T-cell (primary cell): ENCODE results near the gene PLA2G2D. TPM values are rescaled to one million over a fixed set of nuclear protein-coding genes. Genes with fewer than 3 reads are reported as not detected.

Experiments
- ATAC-seq, 4 experiments: fragments of 200-7000 bp in 3 of 4; fragments of 150-1000 bp in 1 of 4; cut with Tn5 transposase; replicated peaks in 1 of 4; 1 replicate in 3 of 4; 2 replicates in 1 of 4; pipeline ENCODE4 v1.10.0; 2021; ENCODE audit warnings: moderate library complexity in 3 of 4, mild to moderate bottlenecking in 2 of 4, moderate number of reproducible peaks in 1 of 4
- CTCF ChIA-PET, 2 donors: fragments of 300-600 bp; sonication (Branson Sonifier 250); formaldehyde crosslinking; loops; one replicate each; lab custom pipeline; 2022; ENCODE audit warnings: antibody characterized with exemption in 2 of 2; lab: Charles Lee
- POLR2A ChIA-PET, 2 donors: fragments of 300-600 bp; sonication (Branson Sonifier 250); formaldehyde crosslinking; loops; one replicate each; lab custom pipeline; 2022; ENCODE audit warnings: antibody characterized with exemption in 2 of 2; lab: Charles Lee
- DNase-seq, 35 experiments: peaks; one replicate each; pipeline versions ENCODE4 v3.0.0 to v3.0.0-alpha.2; 2013 to 2023
- H3K27ac ChIP-seq: one replicate; pipeline ENCODE4 v1.5.1; 2013; ENCODE audit warnings: low read length
- H3K27me3 ChIP-seq, 2 experiments: replicated peaks in 1 of 2; 1 replicate in 1 of 2; 2 replicates in 1 of 2; pipeline versions ENCODE4 v1.6.1 to v1.7.0; 2013; ENCODE audit warnings: low read length in 1 of 2, mixed read lengths in 1 of 2; ENCODE audit not compliant: control insufficient read depth in 2 of 2, insufficient read depth in 2 of 2; ENCODE audit errors: extremely low read depth in 1 of 2
- H3K36me3 ChIP-seq, 2 donors: 1 replicate in 1 of 2; 2 replicates in 1 of 2; pipeline versions ENCODE4 v1.6.1 to v1.7.0; 2013; ENCODE audit warnings: low read length in 1 of 2; ENCODE audit not compliant: control insufficient read depth in 2 of 2, insufficient read depth in 1 of 2; ENCODE audit errors: extremely low read depth in 1 of 2
- H3K4me1 ChIP-seq, 2 experiments: 1 replicate in 1 of 2; 2 replicates in 1 of 2; pipeline versions ENCODE4 v1.6.1 to v1.7.0; 2013; ENCODE audit warnings: low read length in 2 of 2, mixed read lengths in 1 of 2; ENCODE audit not compliant: insufficient read depth in 2 of 2, control insufficient read depth in 1 of 2; ENCODE audit errors: extremely low read depth in 1 of 2
- H3K4me3 ChIP-seq, 2 donors: 1 replicate in 1 of 2; 2 replicates in 1 of 2; pipeline versions ENCODE4 v1.5.1 to v1.7.0; 2013; ENCODE audit warnings: mild to moderate bottlenecking in 2 of 2, low read length in 1 of 2, moderate library complexity in 1 of 2; ENCODE audit not compliant: control insufficient read depth in 1 of 2; ENCODE audit errors: extremely low read depth in 1 of 2
- H3K9me3 ChIP-seq: 2 replicates; pipeline ENCODE4 v1.7.0; 2013
- H3K27ac Mint-ChIP-seq, 2 donors: one replicate each; pipeline ENCODE4 v1.8.0; 2020 to 2021; ENCODE audit warnings: mild to moderate bottlenecking in 2 of 2, mixed read lengths in 2 of 2
- H3K27me3 Mint-ChIP-seq, 2 donors: one replicate each; pipeline ENCODE4 v1.8.0; 2021 to 2022; ENCODE audit warnings: mixed read lengths in 2 of 2
- H3K36me3 Mint-ChIP-seq: one replicate; pipeline ENCODE4 v1.8.0; 2021; ENCODE audit warnings: mixed read lengths
- H3K4me1 Mint-ChIP-seq, 3 donors: one replicate each; pipeline ENCODE4 v1.8.0; 2020 to 2022; ENCODE audit warnings: mixed read lengths in 3 of 3, mild to moderate bottlenecking in 1 of 3
- H3K4me3 Mint-ChIP-seq, 3 donors: one replicate each; pipeline ENCODE4 v1.8.0; 2020 to 2022; ENCODE audit warnings: mild to moderate bottlenecking in 3 of 3, mixed read lengths in 3 of 3, moderate library complexity in 3 of 3
- H3K9me3 Mint-ChIP-seq, 3 donors: one replicate each; pipeline ENCODE4 v1.8.0; 2020 to 2022; ENCODE audit warnings: mixed read lengths in 3 of 3
- WGBS: methylation state at CpG from one replicate; pipeline ENCODE4 v1.1.5; 2013; ENCODE audit warnings: missing lambda C conversion rate; ENCODE audit not compliant: insufficient coverage; 5-methylcytosine and 5-hydroxymethylcytosine counted together
- total RNA-seq, 35 experiments: library from RNA in 6 of 35; stranded (reverse) in 6 of 35; fragments of 120-200 nt in 1 of 35; gene quantifications; one replicate each; pipeline versions ENCODE4 v1.2.1 to v1.2.4 and lab custom pipeline; 2013 to 2026

Gene PLA2G2D
- total RNA-seq, 5 donors from 2014 or later (not counting 1 experiment from before 2014, with no cell fraction given): not detected

- Histone ChIP-seq H3K36me3 (no peaks in the 10 kb centered on the region), H3K27me3 (peaks cover 0 to 33% of the 10 kb centered on the region in 2 experiments), H3K9me3 (no peaks in the 10 kb centered on the region), H3K4me3 (no peak overlapping the region), H3K27ac (no peak overlapping the region), H3K4me1 (no peaks in the 10 kb centered on the region)
- ATAC-seq (no peak), DNase-seq (no peak)
- ChIA-PET POLR2A (no interaction called here), CTCF (no interaction called here)
- H3K36me3 Mint-ChIP-seq: no peaks in the 10 kb centered on the region
- H3K27ac Mint-ChIP-seq: no peak overlapping the region
- peaks cover 38 to 50% of the 10 kb centered on the region in 2 donors for H3K27me3 Mint-ChIP-seq
- H3K4me1 Mint-ChIP-seq: peaks cover 0 to 2% (median 0%) of the 10 kb centered on the region in 3 donors
- no peaks in the 10 kb centered on the region for H3K9me3 Mint-ChIP-seq
- WGBS: 96% methylated on average over 3 of the region's 4 CpGs
- H3K4me3 Mint-ChIP-seq: no peak overlapping the region
These were observed 1.5 kb upstream of the PLA2G2D start for GRCh38 chr1:20120796-20121195.

- Histone ChIP-seq H3K27ac (no peak overlapping the region), H3K9me3 (no peaks in the 10 kb centered on the region), H3K36me3 (no peaks in the 10 kb centered on the region), H3K4me1 (no peaks in the 10 kb centered on the region), H3K4me3 (no peak overlapping the region), H3K27me3 (peaks cover 0 to 48% of the 10 kb centered on the region in 2 experiments)
- POLR2A ChIA-PET: no interaction called here
- no peak overlapping the region for H3K27ac Mint-ChIP-seq
- H3K4me3 Mint-ChIP-seq: no peak overlapping the region
- CTCF ChIA-PET: no interaction called here
- no peak for DNase-seq
- H3K36me3 Mint-ChIP-seq: no peaks in the 10 kb centered on the region
- ATAC-seq: no peak
- peaks cover 40 to 43% of the 10 kb centered on the region in 2 donors for H3K27me3 Mint-ChIP-seq
- H3K4me1 Mint-ChIP-seq: peaks cover 0 to 2% (median 0%) of the 10 kb centered on the region in 3 donors
- H3K9me3 Mint-ChIP-seq: no peaks in the 10 kb centered on the region
These were observed 2.1 kb downstream of the PLA2G2D start for GRCh38 chr1:20117236-20117635.

GRCh38 chr1:20115916-20116315, 3.4 kb downstream of the PLA2G2D start:
- ChIA-PET CTCF (no interaction called here), POLR2A (no interaction called here)
- H3K36me3 ChIP-seq: no peaks in the 10 kb centered on the region
- peaks cover 0 to 50% of the 10 kb centered on the region in 2 experiments for H3K27me3 ChIP-seq
- H3K9me3 Mint-ChIP-seq: no peaks in the 10 kb centered on the region
- no peak overlapping the region for H3K27ac ChIP-seq
- H3K9me3 ChIP-seq: no peaks in the 10 kb centered on the region
- 76% methylated on average over 5 of the region's 7 CpGs for WGBS
- H3K4me1 Mint-ChIP-seq: peaks cover 0 to 2% (median 0%) of the 10 kb centered on the region in 3 donors
- peaks cover 30 to 33% of the 10 kb centered on the region in 2 donors for H3K27me3 Mint-ChIP-seq
- DNase-seq: no peak
- H3K27ac Mint-ChIP-seq: no peak overlapping the region
- no peaks in the 10 kb centered on the region for H3K4me1 ChIP-seq
- ATAC-seq: no peak
- H3K36me3 Mint-ChIP-seq: no peaks in the 10 kb centered on the region
- no peak overlapping the region for H3K4me3 ChIP-seq
- no peak overlapping the region for H3K4me3 Mint-ChIP-seq

GRCh38 chr1:20115479-20115878, 3.9 kb downstream of the PLA2G2D start:
- no peak overlapping the region for H3K27ac ChIP-seq
- Mint-ChIP-seq H3K4me3 (no peak overlapping the region), H3K36me3 (no peaks in the 10 kb centered on the region), H3K9me3 (no peaks in the 10 kb centered on the region), H3K4me1 (peaks cover 0 to 2% (median 0%) of the 10 kb centered on the region in 3 donors), H3K27me3 (peaks cover 28 to 31% of the 10 kb centered on the region in 2 donors), H3K27ac (no peak overlapping the region)
- H3K36me3 ChIP-seq: no peaks in the 10 kb centered on the region
- ATAC-seq (no peak), DNase-seq (no peak)
- no peaks in the 10 kb centered on the region for H3K9me3 ChIP-seq
- H3K4me1 ChIP-seq: no peaks in the 10 kb centered on the region
- H3K4me3 ChIP-seq: no peak overlapping the region
- WGBS: 83% methylated on average over 3 of the region's 4 CpGs
- H3K27me3 ChIP-seq: peaks cover 0 to 50% of the 10 kb centered on the region in 2 experiments
- ChIA-PET POLR2A (no interaction called here), CTCF (no interaction called here)

GRCh38 chr1:20114021-20114648, 5.2 kb downstream of the PLA2G2D start:
- CTCF ChIA-PET: no interaction called here
- 78% methylated on average over 10 of the region's 15 CpGs for WGBS
- H3K4me3 Mint-ChIP-seq: no peak overlapping the region

GRCh38 chr1:20112279-20113000, 6.9 kb downstream of the PLA2G2D start:
- no peaks in the 10 kb centered on the region for H3K4me1 ChIP-seq
- H3K27ac ChIP-seq: no peak overlapping the region
- no peaks in the 10 kb centered on the region for H3K9me3 ChIP-seq
- ChIA-PET CTCF (no interaction called here), POLR2A (no interaction called here)
- H3K36me3 ChIP-seq: no peaks in the 10 kb centered on the region
- Mint-ChIP-seq H3K36me3 (no peaks in the 10 kb centered on the region), H3K9me3 (no peaks in the 10 kb centered on the region), H3K4me3 (no peak overlapping the region), H3K27ac (no peak overlapping the region), H3K27me3 (peaks cover 26 to 27% of the 10 kb centered on the region in 2 donors), H3K4me1 (no peaks in the 10 kb centered on the region)
- H3K27me3 ChIP-seq: peaks cover 0 to 56% of the 10 kb centered on the region in 2 experiments
- H3K4me3 ChIP-seq: no peak overlapping the region
- WGBS: 79% methylated on average over 2 of the region's 3 CpGs
- DNase-seq (no peak), ATAC-seq (no peak)

More at GRCh38 chr1:20114021-20114648, 5.2 kb downstream of the PLA2G2D start:
- Histone ChIP-seq H3K36me3 (no peaks in the 10 kb centered on the region), H3K27me3 (peaks cover 0 to 54% of the 10 kb centered on the region in 2 experiments), H3K9me3 (no peaks in the 10 kb centered on the region), H3K4me3 (no peak overlapping the region), H3K4me1 (no peaks in the 10 kb centered on the region), H3K27ac (no peak overlapping the region)
- Mint-ChIP-seq H3K9me3 (no peaks in the 10 kb centered on the region), H3K27ac (no peak overlapping the region), H3K27me3 (peaks cover 22 to 30% of the 10 kb centered on the region in 2 donors), H3K4me1 (no peaks in the 10 kb centered on the region), H3K36me3 (no peaks in the 10 kb centered on the region)
- DNase-seq (no peak), ATAC-seq (no peak)
- POLR2A ChIA-PET: no interaction called here
